UCSD-AML1 (cell line): ENCODE results near the gene NCOR2.

ENCODE experiments used
- DNase-seq: peaks from one replicate; lab custom pipeline; 2025; ENCODE audit not compliant: unreplicated experiment; lab: John Stamatoyannopoulos, UW

The NCOR2 gene

DNA sequence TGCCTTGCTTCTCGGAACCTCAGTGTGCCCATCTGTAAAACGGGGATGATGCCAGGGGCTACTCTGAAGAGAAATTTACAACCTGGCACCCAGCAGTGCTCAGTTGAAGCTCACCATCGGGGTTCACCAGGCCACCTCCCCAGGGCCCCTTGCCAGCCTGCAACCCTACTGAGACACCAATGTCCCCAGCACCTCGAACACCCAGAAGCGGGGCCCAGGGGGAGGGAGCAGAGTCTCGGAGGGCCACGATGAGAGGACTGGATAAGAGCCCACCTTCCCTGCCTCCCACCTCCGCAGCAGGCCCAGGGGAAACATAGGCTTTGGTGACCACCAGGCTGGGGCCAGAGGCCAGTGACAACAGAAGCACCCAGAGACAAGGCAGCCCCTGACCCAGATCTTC is 22.4 kb downstream of the NCOR2 start:
- DNase-seq, result no peak

GRCh38 chr12:124544311-124544970 is 23.0 kb downstream of the NCOR2 start:
- no peak for DNase-seq

GRCh38 chr12:124543590-124544310 is 23.7 kb downstream of the NCOR2 start:
- DNase-seq, result no peak

GRCh38 chr12:124543052-124543589 is 24.3 kb downstream of the NCOR2 start:
- no peak for DNase-seq

DNA sequence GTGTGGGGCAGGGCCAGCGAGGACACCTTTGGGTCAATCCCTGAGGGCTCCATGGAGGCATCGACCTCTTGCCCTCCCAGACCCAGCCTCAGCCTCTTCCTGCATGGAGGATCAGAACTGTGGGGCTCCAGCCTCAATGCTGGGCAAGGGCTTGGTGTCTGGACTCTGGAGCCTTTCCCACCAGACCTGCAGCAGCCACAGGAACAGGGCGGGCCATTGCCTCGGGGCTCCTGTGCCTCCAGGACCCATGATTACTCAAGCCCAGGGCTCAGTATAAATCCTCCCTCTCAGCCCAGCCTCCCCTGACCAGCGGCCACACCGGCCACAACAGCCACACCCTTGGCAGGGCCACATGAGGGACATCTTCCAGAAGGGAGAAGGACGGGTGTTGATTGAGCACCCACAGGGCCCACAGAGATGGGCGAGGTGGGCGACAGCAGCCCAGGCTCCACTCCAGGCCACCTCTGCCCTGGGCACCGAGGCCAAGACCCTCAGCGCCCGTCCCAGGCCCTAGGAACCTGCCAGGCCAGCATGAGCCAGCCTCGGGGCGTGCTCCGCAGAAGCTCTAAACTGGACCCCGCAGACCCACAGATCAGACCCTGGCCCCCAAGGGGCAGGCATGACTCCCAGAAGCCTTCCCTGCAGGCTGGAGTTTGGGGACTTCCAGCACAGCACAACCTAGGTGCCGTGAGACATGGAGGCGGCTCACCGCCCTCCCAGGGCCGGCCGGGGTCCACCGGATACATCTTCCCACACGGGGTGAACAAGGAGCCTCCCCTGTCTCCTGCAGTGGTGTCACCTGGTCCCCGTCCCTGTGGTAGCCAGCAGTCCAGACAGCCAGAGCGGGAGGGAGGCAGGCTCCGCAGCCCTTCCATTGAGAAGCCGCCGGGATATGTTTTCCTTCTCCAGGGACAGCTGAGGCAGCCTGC is 25.1 kb downstream of the NCOR2 start:
- no peak for DNase-seq

DNA sequence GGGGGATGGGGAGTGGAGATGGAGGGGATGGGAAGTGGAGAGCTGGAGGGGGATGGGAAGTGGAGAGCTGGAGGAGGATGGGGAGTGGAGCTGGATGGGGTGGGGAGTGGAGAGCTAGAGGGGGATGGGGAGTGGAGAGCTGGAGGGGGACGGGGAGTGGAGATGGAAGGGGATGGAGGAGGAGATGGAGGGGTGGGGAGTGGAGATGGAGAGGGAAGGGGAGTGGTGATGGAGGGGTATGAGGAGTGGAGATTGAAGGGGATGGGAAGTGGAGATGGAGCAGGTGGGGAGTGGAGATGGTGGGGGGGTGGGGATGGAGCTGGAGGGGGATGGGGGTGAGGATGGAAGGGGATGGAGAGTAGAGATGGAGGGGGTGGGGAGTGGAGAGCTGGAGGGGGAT is 26.1 kb downstream of the NCOR2 start:
- no peak for DNase-seq

GRCh38 chr12:124539084-124540041 is 28.0 kb downstream of the NCOR2 start:
- DNase-seq, result no peak

DNA sequence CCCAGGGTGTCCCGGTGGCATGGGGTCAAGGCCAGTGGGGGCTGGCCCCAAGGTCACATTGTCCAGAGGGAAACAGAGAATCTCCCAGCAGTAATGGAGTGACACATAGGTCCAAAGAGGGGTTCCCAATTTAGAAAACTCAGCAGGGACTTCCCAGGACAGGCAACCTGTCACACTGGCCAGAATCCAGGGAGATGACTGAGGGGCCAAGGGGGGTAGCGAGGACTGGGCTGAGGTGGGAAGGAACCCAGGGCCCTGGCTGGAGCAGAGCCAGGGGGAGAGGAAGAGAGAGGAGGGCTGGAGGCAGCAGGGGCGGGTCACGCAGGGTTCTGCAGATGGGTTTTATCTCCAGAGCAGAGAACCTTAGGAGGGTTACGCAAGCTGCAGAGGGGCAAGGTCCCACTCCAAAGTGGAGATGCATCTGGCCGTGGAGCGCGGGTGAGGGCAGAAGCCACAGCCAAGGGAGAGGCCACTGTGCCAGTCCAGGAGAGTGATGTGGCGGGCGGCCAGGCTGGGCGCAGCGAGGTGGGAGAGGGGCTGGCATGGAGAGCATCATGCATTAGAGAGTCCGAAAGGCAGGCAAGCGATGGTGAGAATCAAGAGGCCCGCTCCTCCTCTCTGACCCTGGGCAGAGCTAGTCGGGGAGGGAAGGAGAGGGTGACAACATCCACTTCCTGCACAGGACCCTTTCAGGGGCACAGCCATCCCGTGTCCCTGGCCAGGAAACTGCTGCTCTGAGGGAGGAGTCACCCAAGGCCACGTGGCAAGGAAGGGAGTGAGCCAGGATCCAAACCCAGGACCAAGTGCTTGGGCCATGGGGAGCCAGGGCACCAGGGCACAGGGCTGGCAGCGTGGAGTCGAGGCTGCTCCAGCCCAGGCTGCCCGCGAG is 29.0 kb downstream of the NCOR2 start:
- DNase-seq, result peak; percentile 59

GRCh38 chr12:124537525-124538193 is 29.8 kb downstream of the NCOR2 start:
- no peak for DNase-seq

DNA sequence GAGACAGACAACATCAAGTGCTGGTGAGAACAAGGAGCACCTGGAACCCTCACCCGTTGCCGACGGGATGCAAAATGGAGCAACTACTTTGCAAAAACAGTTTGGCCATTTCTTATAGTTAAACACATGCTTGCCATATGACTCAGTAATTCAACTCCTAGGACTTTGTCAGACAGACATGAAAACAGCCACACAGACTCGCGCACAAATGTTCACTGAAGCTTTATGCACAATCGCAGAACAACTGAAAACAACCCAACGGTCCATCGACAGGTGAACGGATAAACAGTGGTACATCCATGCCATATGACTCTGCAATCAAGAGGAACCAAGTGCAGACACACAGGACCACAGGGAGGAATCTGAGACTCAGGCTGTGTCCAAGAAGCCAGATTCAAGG is 30.8 kb downstream of the NCOR2 start:
- DNase-seq, result no peak

DNA sequence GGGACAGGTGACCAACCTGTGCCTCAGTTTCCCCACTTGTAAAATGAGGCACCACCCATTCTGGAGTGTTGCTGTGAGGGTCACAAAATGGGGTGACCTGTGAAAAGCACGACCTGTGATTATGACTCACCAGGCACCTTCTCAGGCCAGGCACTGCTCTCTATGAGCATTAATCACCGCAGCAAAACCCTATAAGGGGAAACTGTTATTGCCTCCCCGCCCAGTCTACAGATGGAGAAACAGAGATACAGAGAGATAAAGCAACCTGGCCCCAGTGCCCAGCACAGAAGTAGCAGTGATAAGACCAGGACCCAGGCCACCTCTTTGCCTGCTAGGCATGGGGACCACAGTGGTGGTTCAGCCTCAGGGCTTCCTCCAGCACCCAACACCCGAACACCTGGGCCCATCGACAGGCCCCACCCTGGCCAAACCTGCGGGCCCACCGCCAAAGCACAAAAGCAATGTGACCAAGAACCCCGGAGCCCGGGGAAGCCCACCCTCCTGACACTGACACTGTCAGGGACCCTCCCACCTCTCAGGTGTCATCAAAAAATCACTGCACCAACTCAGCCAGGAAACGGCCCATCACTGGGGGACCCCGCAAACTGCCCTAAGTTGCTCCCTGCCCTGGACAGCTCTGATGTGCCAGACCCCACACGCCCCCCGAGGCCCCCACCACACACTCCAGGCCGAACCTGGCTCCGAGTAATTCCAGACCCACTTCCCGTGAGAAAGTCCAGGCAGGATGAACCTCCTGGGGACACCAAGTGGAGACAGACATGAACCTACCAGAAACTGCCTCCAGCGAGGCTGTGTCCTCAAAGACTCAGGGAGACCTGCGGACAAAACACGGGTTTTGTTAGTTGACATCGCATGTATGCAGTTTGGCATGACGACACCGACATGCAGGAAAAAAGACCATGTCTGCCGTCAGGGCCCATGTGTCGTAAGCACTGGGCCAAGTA is 32.4 kb downstream of the NCOR2 start:
- no peak for DNase-seq

- DNase-seq, result no peak
Observed at GRCh38 chr12:124533456-124533855, 34.0 kb downstream of the NCOR2 start.

- DNase-seq, result no peak
Observed at GRCh38 chr12:124532967-124533366, 34.4 kb downstream of the NCOR2 start.

DNA sequence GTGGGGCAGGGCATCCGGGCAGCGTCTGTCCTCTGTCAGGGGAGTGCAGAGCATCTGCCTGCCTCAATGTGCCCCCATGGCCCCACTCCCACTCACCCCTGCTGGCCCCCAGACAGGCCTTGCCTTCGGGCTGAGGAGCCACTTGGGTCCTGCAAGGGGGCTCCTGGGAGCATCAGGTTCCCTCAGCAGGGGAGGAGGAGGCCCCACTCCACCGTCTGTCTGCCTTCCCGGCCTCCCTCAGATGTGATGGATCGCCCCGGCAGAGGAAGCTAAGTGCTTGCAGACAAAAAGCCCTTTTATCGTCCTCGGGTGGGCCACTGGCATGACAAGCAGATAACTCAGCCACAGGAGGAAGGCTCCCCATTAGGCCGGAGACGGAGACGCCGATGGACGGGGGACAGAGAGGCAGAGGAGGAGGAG is 35.1 kb downstream of the NCOR2 start:
- DNase-seq, result no peak

DNA sequence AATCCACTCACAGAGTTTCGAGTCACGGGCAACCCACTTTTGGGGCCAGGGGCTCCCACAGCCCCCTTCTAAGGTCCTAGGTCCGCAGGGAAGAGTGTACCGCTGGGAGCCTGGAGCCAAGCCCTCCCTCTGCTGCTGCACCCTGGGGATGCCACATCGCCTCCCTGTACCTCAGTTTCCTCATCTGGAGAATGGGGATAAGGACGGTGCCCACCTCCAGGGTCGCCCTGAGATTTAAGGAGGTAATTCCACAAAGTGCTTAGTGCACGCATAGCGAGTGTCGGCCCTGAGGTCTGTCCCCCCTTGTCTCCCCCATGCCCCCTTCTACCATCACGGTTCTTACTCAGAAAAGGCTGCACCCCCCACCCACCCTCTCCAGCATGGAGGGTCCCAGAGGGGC is 35.5 kb downstream of the NCOR2 start:
- no peak for DNase-seq

DNA sequence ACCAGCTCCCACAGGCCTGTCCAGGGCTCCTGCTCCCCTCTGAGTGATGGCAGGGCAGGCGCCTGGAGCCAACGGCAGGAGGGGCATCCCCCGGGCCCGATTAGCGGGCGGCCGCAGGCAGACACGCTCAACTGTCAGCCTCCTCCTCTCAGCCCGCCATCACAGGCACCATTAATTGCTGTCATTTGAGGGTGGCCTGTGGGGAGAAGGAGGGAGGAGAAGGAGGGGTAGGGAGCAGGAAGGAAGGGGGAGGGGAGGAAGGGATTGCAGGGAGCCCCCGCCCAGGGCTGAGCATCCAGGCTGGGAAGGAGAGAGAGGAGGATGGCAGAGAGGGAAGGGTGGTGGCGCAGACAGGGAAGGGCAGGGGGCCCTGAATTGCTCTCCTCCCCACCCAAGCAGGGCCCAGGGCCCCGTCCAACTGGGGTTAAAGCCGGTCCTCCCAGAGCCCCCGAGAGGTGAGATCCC is 36.1 kb downstream of the NCOR2 start:
- peak; percentile 38 for DNase-seq

DNA sequence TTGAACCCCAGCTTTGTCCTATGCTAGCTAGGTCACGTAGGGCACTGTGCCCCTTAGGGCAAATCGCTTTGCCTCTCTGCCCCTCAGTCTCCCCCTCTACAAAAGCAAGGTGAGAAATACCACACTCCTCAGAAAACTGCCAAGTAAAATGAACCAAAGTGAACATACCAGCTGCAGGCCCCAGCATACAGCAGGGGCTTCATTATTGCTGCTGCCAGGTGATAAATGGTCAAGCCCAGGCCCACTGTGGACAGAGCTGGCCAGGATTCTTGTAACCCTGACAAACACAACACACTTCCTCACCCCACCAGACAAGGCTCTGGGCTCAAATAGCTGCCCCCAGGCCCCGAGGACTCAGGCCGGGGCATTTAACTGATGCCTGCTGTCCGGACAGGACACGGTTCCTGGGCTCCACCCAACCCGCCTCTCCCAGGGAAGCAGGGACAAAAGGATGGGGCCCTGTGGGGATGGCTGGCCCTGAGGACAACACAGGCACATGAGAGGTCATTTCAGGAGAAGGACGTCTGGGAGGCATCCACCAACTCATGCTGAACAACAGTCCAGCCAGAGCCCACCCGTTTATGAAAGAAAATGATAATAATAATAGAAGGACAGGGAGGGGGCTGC is 36.7 kb downstream of the NCOR2 start:
- no peak for DNase-seq
